Activated CD4-positive, CD25-positive, alpha-beta regulatory T cell (primary cell): ENCODE measurements around the gene CLIC5.

Experiments
- DNase-seq, 4 experiments: peaks; one replicate each; lab custom pipeline; 2025; lab: John Stamatoyannopoulos, UW

CLIC5 gene

GRCh38 chr6:46015119-46015968 is at the start of gene CLIC5:
Gene CLIC5 (minus strand): TSS chr6:46015860. CDS start chr6:46015542, 318 bp downstream.
- DNase-seq = no peak

- no peak for DNase-seq
These were observed 47.3 kb upstream of the CLIC5 start for GRCh38 chr6:46062991-46063390.

DNA sequence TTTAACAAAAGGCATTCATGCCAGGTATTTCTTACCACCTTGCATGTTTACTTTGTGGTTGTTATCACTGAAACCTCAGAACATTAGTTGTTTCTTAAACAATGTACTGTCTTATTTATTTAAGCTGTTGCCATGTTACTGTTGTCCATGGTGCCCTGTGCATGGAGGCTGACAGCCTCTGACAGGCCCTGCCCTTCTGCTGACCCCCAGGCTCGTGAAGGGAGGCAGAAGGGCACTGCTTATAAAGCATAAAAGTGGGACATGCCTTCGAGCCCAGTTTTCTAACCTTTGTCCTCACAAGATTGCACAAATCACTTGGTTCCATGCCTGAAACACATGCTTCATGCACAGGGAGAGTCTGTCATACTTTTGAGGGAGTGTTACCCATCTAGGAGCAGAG is 46.7 kb upstream of the CLIC5 start:
- DNase-seq = no peak

GRCh38 chr6:46061497-46061896 is 45.8 kb upstream of the CLIC5 start:
- no peak for DNase-seq

DNA sequence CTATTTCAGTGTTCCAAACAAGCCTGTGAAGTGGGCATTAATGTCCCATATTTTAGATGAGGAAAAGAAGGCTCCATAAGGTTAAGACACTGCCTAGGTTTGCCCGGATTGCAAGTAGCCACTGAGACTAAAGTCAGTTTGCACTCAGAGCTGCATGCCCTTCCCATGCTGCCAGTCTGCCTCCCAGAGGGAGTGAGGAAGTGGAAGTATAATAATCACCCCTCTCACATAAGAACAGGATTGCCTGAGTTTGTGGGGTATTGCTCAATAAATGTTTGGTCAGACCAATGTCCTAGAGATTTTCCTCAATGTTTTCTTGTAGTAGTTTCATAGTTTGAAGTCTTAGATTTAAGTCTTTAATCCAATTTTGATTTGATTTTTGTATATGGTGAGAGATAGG is 43.9 kb upstream of the CLIC5 start:
- DNase-seq = no peak

- DNase-seq = no peak
These were observed 43.3 kb upstream of the CLIC5 start for GRCh38 chr6:46058951-46059350.

- DNase-seq = no peak
These were observed 42.1 kb upstream of the CLIC5 start for GRCh38 chr6:46057792-46058191.

- no peak for DNase-seq
These were observed 41.4 kb upstream of the CLIC5 start for GRCh38 chr6:46056906-46057529.

- no peak for DNase-seq
These were observed 38.9 kb upstream of the CLIC5 start for GRCh38 chr6:46054516-46054915.

GRCh38 chr6:46053039-46053933 is 37.6 kb upstream of the CLIC5 start:
- DNase-seq = no peak

- DNase-seq = no peak
These were observed 36.8 kb upstream of the CLIC5 start for GRCh38 chr6:46052479-46052878.

DNA sequence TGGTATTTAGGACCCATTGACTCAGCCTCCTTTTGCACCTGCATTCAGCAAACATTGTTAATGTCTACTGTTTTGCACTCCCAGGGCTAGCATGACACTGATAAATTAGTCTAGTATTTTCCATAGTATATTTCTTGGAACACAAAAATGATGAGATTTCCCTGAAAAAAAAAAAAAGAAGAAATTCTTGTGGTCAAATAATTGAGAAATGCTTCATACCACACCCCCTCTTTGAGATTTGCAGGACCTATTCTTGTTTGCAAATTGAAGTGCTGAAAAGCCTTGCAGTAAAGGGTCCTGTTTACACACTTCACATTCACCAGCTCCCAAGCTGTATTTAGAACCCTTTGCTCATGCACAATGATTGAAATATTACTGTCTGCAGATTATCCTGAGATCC is 36.3 kb upstream of the CLIC5 start:
- no peak for DNase-seq

DNA sequence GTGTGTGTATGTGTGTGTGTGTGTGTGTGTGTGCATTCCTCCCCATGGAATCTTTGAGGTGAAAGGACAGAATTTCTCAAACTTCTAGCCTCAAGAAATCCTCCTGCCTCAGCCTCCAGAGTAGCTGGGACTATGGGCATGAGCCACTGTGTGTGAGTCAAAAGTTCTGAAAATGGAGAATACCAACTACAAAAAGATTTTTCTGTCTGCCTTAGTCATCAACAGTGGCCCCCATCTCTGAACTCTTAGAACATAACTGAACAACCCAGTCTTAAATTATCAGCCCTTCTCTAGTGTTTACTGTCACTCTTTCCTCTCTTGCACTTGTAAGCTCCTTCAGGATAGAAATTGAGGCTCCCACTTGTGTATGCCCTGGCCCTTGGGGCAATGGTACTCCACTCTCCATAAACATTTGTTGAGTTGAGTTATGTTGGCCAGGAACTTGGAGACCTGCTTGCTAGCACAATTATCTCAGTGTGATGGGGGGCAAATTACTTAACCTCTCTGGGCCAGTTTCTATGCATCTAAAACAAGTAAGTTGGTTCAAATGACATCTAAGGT is 35.3 kb upstream of the CLIC5 start:
- no peak for DNase-seq

- DNase-seq = no peak
These were observed 33.1 kb upstream of the CLIC5 start for GRCh38 chr6:46048646-46049297.

- no peak for DNase-seq
These were observed 31.0 kb upstream of the CLIC5 start for GRCh38 chr6:46046558-46047174.

- DNase-seq = no peak
These were observed 29.4 kb upstream of the CLIC5 start for GRCh38 chr6:46044881-46045617.

- no peak for DNase-seq
These were observed 26.8 kb upstream of the CLIC5 start for GRCh38 chr6:46042355-46042999.

GRCh38 chr6:46040288-46040687 is 24.6 kb upstream of the CLIC5 start:
- no peak for DNase-seq

DNA sequence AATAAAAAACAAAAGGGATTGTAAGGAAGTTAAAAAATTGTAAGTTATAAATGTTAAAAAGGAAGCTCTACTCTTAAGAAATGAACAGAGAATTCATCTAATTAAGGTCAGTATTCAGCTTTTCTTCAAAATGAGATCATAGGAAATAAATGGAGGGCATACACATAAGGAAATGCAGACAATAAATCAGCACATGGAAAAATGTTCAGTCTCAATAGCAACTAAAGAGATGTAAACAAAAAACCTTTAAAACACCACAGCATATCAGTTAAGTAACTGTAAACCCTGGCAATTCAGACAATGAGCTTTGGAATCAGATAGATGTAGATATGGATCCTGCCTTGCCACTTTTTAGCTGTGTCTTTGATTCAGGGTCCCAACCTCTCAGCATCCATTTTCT is 24.0 kb upstream of the CLIC5 start:
- no peak for DNase-seq

DNA sequence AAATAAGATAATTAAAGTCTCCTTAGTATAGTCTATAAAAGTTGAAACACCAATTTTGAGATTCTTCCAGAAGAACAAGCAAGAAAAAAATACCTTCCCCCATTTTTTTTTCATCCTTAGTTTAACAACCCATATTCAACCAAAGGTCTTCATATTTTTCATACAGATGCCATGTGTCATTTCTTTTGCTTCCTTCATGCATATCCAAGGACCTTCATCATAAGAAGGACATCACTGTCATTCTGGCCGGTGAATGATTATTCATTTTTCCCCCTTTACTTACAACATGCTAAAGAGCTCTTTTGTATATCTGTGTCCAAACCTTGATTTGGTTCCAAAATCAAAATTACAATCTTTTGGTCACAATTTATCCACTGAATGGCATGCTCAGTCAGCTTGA is 21.3 kb upstream of the CLIC5 start:
- DNase-seq = no peak
